DOHH2 (cell line): ENCODE data around the gene HEPHL1.

Source experiments
- EZH2phosphoT487 ChIP-seq: fragments of 200-600 bp; sonication (generic); IDR thresholded peaks from 2 replicates; pipeline ENCODE4 v1.6.1; 2017; ENCODE audit warnings: borderline replicate concordance, mild to moderate bottlenecking, antibody characterized with exemption, low read length, moderate library complexity, mixed read lengths
- TF ChIP-seq, protein P1 (sequence below): fragments of 200-600 bp; sonication (generic); IDR thresholded peaks from one replicate; pipeline ENCODE4 v1.5.1; 2014; ENCODE audit warnings: antibody characterized with exemption, mild to moderate bottlenecking, low read depth, low read length; ENCODE audit not compliant: poor library complexity, severe bottlenecking

GRCh38 chr11:93986716-93987115 is 34.4 kb upstream of the HEPHL1 start:
- no peak for TF ChIP-seq EZH2phosphoT487
- TF ChIP-seq, protein P1, sequence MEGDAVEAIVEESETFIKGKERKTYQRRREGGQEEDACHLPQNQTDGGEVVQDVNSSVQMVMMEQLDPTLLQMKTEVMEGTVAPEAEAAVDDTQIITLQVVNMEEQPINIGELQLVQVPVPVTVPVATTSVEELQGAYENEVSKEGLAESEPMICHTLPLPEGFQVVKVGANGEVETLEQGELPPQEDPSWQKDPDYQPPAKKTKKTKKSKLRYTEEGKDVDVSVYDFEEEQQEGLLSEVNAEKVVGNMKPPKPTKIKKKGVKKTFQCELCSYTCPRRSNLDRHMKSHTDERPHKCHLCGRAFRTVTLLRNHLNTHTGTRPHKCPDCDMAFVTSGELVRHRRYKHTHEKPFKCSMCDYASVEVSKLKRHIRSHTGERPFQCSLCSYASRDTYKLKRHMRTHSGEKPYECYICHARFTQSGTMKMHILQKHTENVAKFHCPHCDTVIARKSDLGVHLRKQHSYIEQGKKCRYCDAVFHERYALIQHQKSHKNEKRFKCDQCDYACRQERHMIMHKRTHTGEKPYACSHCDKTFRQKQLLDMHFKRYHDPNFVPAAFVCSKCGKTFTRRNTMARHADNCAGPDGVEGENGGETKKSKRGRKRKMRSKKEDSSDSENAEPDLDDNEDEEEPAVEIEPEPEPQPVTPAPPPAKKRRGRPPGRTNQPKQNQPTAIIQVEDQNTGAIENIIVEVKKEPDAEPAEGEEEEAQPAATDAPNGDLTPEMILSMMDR = no peak
